GM12878 (cell line): ENCODE results near the gene SRRM3. TPM values are rescaled to one million over a fixed set of nuclear protein-coding genes. Genes with fewer than 3 reads are reported as not detected.

ENCODE experiments used
- BACH1 ChIP-seq: fragments of 450-650 bp; IDR thresholded peaks from 2 replicates; pipeline ENCODE4 v1.6.1; 2017; ENCODE audit warnings: mild to moderate bottlenecking, borderline replicate concordance
- BMI1 ChIP-seq: fragments of 450-650 bp; IDR thresholded peaks from 2 replicates; pipeline ENCODE4 v1.6.1; 2016; ENCODE audit warnings: mild to moderate bottlenecking, moderate library complexity, borderline replicate concordance
- BRCA1 ChIP-seq: IDR thresholded peaks from 2 replicates; pipeline ENCODE4 v1.6.1; 2011; ENCODE audit warnings: low read depth, low read length, improper control_type of control experiment
- CBFB ChIP-seq: IDR thresholded peaks from 2 replicates; pipeline ENCODE4 v1.6.1; 2016; ENCODE audit warnings: antibody characterized with exemption, low read depth
- CEBPB ChIP-seq, 2 experiments: fragments of 150-350 bp in 1 of 2; IDR thresholded peaks; 2 replicates each; pipeline ENCODE4 v1.6.1; 2012 to 2014; ENCODE audit warnings: low read depth in 2 of 2, low read length in 2 of 2, borderline replicate concordance in 1 of 2, inconsistent platforms in 1 of 2
- CHD2 ChIP-seq: IDR thresholded peaks from 2 replicates; pipeline ENCODE4 v1.6.1; 2011; ENCODE audit warnings: low read depth, low read length, improper control_type of control experiment, borderline replicate concordance
- EZH2 ChIP-seq: IDR thresholded peaks from 2 replicates; pipeline ENCODE4 v1.6.1; 2012; ENCODE audit warnings: low read depth, mild to moderate bottlenecking, control low read depth, inconsistent platforms, low read length, borderline replicate concordance; ENCODE audit not compliant: control insufficient read depth
- FOS ChIP-seq: IDR thresholded peaks from 3 replicates; pipeline ENCODE4 v1.6.1; 2011; ENCODE audit warnings: borderline replicate concordance; ENCODE audit not compliant: insufficient read length; ENCODE audit errors: extremely low read depth
- MEF2A ChIP-seq: IDR thresholded peaks from 2 replicates; pipeline ENCODE4 v1.6.1; 2011; ENCODE audit warnings: low read depth, mild to moderate bottlenecking, low read length, moderate library complexity; ENCODE audit not compliant: insufficient read depth
- MXI1 ChIP-seq: fragments of 150-350 bp; IDR thresholded peaks from 2 replicates; pipeline ENCODE4 v1.6.1; 2011; ENCODE audit warnings: low read depth, mild to moderate bottlenecking, inconsistent platforms, low read length, improper control_type of control experiment
- NFIC ChIP-seq: IDR thresholded peaks from 2 replicates; pipeline ENCODE4 v1.6.1; 2012; ENCODE audit warnings: low read depth, mild to moderate bottlenecking, inconsistent platforms, low read length, moderate library complexity
- NR2C2 ChIP-seq: IDR thresholded peaks from 2 replicates; pipeline ENCODE4 v1.6.1; 2011; ENCODE audit warnings: borderline replicate concordance, low read depth; ENCODE audit not compliant: control insufficient read depth, insufficient read length
- PAX5 ChIP-seq: IDR thresholded peaks from 2 replicates; pipeline ENCODE4 v1.6.1; 2011; ENCODE audit warnings: low read depth, low read length, borderline replicate concordance
- PAX8 ChIP-seq: fragments of 450-650 bp; IDR thresholded peaks from 2 replicates; pipeline ENCODE4 v1.6.1; 2017; ENCODE audit warnings: mild to moderate bottlenecking, moderate library complexity
- RBBP5 ChIP-seq: fragments of 200-600 bp; sonication (generic); conservative IDR thresholded peaks from 2 replicates; pipeline ENCODE4 v1.6.1; 2016
- SMAD1 ChIP-seq: fragments of 450-650 bp; IDR thresholded peaks from 2 replicates; pipeline ENCODE4 v1.6.1; 2018; ENCODE audit warnings: mild to moderate bottlenecking, low read depth; ENCODE audit not compliant: partially characterized antibody
- SMC3 ChIP-seq: IDR thresholded peaks from 2 replicates; pipeline ENCODE4 v1.6.1; 2011; ENCODE audit warnings: low read length, improper control_type of control experiment, borderline replicate concordance
- SP1 ChIP-seq: IDR thresholded peaks from one replicate; pipeline ENCODE4 v1.6.1; 2011; ENCODE audit warnings: low read depth, low read length
- SREBF1 ChIP-seq: IDR thresholded peaks from 2 replicates; pipeline ENCODE4 v1.6.1; 2012; ENCODE audit warnings: mild to moderate bottlenecking, low read length
- SUZ12 ChIP-seq: fragments of 200-600 bp; sonication (generic); IDR thresholded peaks from one replicate; pipeline ENCODE4 v1.6.1; 2018; ENCODE audit warnings: antibody characterized with exemption, mild to moderate bottlenecking; ENCODE audit not compliant: unreplicated experiment
- TCF3 ChIP-seq: IDR thresholded peaks from 2 replicates; pipeline ENCODE4 v1.6.1; 2012; ENCODE audit warnings: low read depth, mild to moderate bottlenecking, low read length, borderline replicate concordance; ENCODE audit not compliant: insufficient read depth
- ZNF592 ChIP-seq: fragments of 450-650 bp; IDR thresholded peaks from 2 replicates; pipeline ENCODE4 v1.6.1; 2017; ENCODE audit warnings: mild to moderate bottlenecking, moderate library complexity
- polyA plus RNA-seq, 11 experiments: library from polyadenylated mRNA; depleted of rRNA in 4 of 11; unstranded in 6 of 11; stranded (reverse) in 5 of 11; fragments of >200 nt; fragmentation: Nextera tagmentation in 4 of 11; fragmentation: Illumina TruSeq in 1 of 11; extraction: Ambion mirVana in 4 of 11; extraction: Trizol in 1 of 11; gene quantifications; 1 replicate in 1 of 11; 2 replicates in 10 of 11; pipeline versions ENCODE4 v1.2.1 to v1.2.3, GENCODE V29; 2011 to 2016; ENCODE audit warnings: inconsistent platforms in 2 of 11, missing spikeins in 2 of 11, low read depth in 1 of 11
- total RNA-seq, 4 experiments: library from RNA; depleted of rRNA in 3 of 4; stranded (reverse); fragments of >200 nt in 3 of 4; fragmentation: Illumina TruSeq in 1 of 4; extraction: Trizol in 1 of 4; gene quantifications; 2 replicates each; pipeline versions ENCODE4 v1.2.1 to v1.2.3, GENCODE V29; 2013 to 2021
- TF ChIP-seq, protein P1 (sequence below): fragments of 450-650 bp; IDR thresholded peaks from 2 replicates; pipeline ENCODE4 v1.6.1; 2018; ENCODE audit warnings: mild to moderate bottlenecking, low read depth, moderate library complexity; ENCODE audit not compliant: partially characterized antibody

SRRM3 gene
- total and polyA plus RNA-seq, 10 of the 15 experiments (the other 5 are each of a cell fraction or from before 2014, with no cell fraction given) = 0.03 to 0.15 (median 0.05) TPM; not detected in 6

GRCh38 chr7:76201732-76202665, at the start of gene SRRM3 (continued):
- TF ChIP-seq PAX8 = no peak
- TF ChIP-seq MXI1 = peak; percentile 61; the same call in 1 of the 2 replicates
- no peak for TF ChIP-seq CEBPB (IDR thresholded peaks at IDR 0.05; ENCODE audit: borderline replicate concordance in 1 of 2, low read depth in 2 of 2, low read length in 2 of 2)
- TF ChIP-seq SMAD1 = no peak
- no peak for TF ChIP-seq RBBP5
- TF ChIP-seq, protein P1, sequence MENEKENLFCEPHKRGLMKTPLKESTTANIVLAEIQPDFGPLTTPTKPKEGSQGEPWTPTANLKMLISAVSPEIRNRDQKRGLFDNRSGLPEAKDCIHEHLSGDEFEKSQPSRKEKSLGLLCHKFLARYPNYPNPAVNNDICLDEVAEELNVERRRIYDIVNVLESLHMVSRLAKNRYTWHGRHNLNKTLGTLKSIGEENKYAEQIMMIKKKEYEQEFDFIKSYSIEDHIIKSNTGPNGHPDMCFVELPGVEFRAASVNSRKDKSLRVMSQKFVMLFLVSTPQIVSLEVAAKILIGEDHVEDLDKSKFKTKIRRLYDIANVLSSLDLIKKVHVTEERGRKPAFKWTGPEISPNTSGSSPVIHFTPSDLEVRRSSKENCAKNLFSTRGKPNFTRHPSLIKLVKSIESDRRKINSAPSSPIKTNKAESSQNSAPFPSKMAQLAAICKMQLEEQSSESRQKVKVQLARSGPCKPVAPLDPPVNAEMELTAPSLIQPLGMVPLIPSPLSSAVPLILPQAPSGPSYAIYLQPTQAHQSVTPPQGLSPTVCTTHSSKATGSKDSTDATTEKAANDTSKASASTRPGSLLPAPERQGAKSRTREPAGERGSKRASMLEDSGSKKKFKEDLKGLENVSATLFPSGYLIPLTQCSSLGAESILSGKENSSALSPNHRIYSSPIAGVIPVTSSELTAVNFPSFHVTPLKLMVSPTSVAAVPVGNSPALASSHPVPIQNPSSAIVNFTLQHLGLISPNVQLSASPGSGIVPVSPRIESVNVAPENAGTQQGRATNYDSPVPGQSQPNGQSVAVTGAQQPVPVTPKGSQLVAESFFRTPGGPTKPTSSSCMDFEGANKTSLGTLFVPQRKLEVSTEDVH = no peak
- no peak for TF ChIP-seq SUZ12
- TF ChIP-seq BMI1 = no peak
- TF ChIP-seq NFIC = no peak
- no peak for TF ChIP-seq BRCA1
- no peak for TF ChIP-seq PAX5
- TF ChIP-seq EZH2 = no peak
- TF ChIP-seq SP1 = peak; percentile 46
- no peak for TF ChIP-seq CBFB
- TF ChIP-seq MEF2A = peak; percentile 58; the same call in 1 of the 2 replicates
- TF ChIP-seq CHD2 = peak; percentile 60; the same call in 1 of the 2 replicates
- TF ChIP-seq SMC3 = 0 out of 2 replicates have a peak, but pooled peaks have one; percentile 19
- no peak for TF ChIP-seq BACH1
- no peak for TF ChIP-seq FOS
- TF ChIP-seq SREBF1 = no peak
- TF ChIP-seq TCF3 = no peak
- no peak for TF ChIP-seq NR2C2
- 0 out of 2 replicates have a peak, but pooled peaks have one; percentile 65 for TF ChIP-seq ZNF592
